Measurements from ENCODE around the gene SKIDA1. TPM values are rescaled to one million over a fixed set of nuclear protein-coding genes. Genes with fewer than 3 reads are reported as not detected.

The SKIDA1 gene
- total RNA-seq, 1 donor from 2014 or later = 10.1 TPM

GRCh38 chr10:21517134-21518031, 8.1 kb downstream of the SKIDA1 start:
- peak; percentile 69 for DNase-seq (ENCODE audit: low spot score)

GRCh38 chr10:21516242-21517131, 9.0 kb downstream of the SKIDA1 start:
- DNase-seq (ENCODE audit: low spot score) = peak; percentile 65

GRCh38 chr10:21515361-21516241, 9.9 kb downstream of the SKIDA1 start:
- peak; percentile 52 for DNase-seq (ENCODE audit: low spot score)

GRCh38 chr10:21514818-21515351, 10.6 kb downstream of the SKIDA1 start:
- peak; percentile 67 for DNase-seq (ENCODE audit: low spot score)

GRCh38 chr10:21514129-21514817, 11.2 kb downstream of the SKIDA1 start:
- DNase-seq (ENCODE audit: low spot score) = peak; percentile 20

- DNase-seq (ENCODE audit: low spot score) = peak; percentile 14
Measured at GRCh38 chr10:21513405-21513788, 12.1 kb downstream of the SKIDA1 start.

- DNase-seq (ENCODE audit: low spot score) = peak; percentile 38
Measured at GRCh38 chr10:21512573-21513404, 12.7 kb downstream of the SKIDA1 start.

GRCh38 chr10:21511946-21512572, 13.4 kb downstream of the SKIDA1 start:
- peak; percentile 28 for DNase-seq (ENCODE audit: low spot score)

- DNase-seq (ENCODE audit: low spot score) = no peak
Measured at GRCh38 chr10:21511095-21511570, 14.3 kb downstream of the SKIDA1 start.

- peak; percentile 50 for DNase-seq (ENCODE audit: low spot score)
Measured at GRCh38 chr10:21510241-21511094, 15.0 kb downstream of the SKIDA1 start.

- peak; percentile 54 for DNase-seq (ENCODE audit: low spot score)
Measured at GRCh38 chr10:21509341-21510240, 15.9 kb downstream of the SKIDA1 start.

- DNase-seq (ENCODE audit: low spot score) = peak; percentile 36
Measured at GRCh38 chr10:21508706-21509331, 16.7 kb downstream of the SKIDA1 start.

GRCh38 chr10:21507150-21507549, 18.3 kb downstream of the SKIDA1 start:
- no peak for DNase-seq (ENCODE audit: low spot score)

GRCh38 chr10:21506351-21506750, 19.1 kb downstream of the SKIDA1 start:
- DNase-seq (ENCODE audit: low spot score) = peak; percentile 46

- peak; percentile 77 for DNase-seq (ENCODE audit: low spot score)
Measured at GRCh38 chr10:21505711-21506278, 19.7 kb downstream of the SKIDA1 start.

GRCh38 chr10:21503542-21503941, 21.9 kb downstream of the SKIDA1 start:
- DNase-seq (ENCODE audit: low spot score) = no peak

All from umbilical cord (tissue), 2 donors.